Measurements from ENCODE around the gene COBL.

Gene COBL

GRCh38 chr7:51276091-51276605 lies 40.5 kb downstream of the COBL start:
- no peak for DNase-seq (ENCODE audit: low read depth in 2 of 3, low spot score in 1 of 3)

- no peak for DNase-seq (ENCODE audit: low read depth in 2 of 3, low spot score in 1 of 3)
Observed at GRCh38 chr7:51275532-51275931, 41.1 kb downstream of the COBL start.

- DNase-seq (ENCODE audit: low read depth in 2 of 3, low spot score in 1 of 3) = no peak
Observed at GRCh38 chr7:51274955-51275354, 41.7 kb downstream of the COBL start.

DNA sequence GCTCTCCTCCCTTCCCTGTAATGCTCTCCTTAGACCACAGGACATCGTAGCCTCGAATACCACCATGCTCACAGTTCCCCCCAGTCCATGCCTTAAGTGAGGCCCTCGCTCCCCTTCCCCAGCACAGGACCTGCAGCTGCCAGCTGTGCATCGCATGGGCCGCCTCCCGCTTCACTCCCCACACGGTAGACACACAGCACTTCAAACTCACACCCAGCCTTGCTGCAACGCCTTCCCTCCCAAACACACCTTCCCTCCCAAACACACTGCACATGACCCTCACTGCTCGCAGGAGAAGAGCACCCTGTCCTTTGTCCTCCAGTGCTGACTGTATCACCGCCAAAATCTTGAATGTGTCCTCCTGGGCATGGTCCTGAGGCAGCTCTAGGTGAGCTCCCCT lies 42.6 kb downstream of the COBL start:
- no peak for DNase-seq (ENCODE audit: low read depth in 2 of 3, low spot score in 1 of 3)

- DNase-seq (ENCODE audit: low read depth in 2 of 3, low spot score in 1 of 3) = no peak
Observed at GRCh38 chr7:51273360-51273759, 43.2 kb downstream of the COBL start.

GRCh38 chr7:51270965-51271364 lies 45.6 kb downstream of the COBL start:
- DNase-seq (ENCODE audit: low read depth in 2 of 3, low spot score in 1 of 3) = no peak

DNA sequence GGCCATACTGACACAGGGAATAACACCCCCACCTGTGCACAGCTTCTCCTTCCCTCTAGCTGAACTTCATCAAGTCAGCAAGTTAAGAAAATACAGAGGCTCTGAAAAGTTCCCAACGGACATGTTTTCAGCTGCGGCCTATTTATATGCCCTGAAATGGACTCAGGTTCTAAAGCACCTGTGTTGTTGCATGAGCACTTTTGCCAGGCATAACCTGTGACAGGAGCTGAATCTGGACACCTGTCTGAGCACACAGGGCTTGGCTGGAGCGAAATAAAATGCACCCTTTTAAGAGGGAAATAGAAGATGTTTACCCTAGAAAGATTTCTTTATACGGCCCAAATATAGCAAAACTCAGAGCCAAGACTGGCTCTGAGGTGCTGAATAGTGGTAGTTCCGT lies 46.7 kb downstream of the COBL start:
- no peak for DNase-seq (ENCODE audit: low read depth in 2 of 3, low spot score in 1 of 3)

DNA sequence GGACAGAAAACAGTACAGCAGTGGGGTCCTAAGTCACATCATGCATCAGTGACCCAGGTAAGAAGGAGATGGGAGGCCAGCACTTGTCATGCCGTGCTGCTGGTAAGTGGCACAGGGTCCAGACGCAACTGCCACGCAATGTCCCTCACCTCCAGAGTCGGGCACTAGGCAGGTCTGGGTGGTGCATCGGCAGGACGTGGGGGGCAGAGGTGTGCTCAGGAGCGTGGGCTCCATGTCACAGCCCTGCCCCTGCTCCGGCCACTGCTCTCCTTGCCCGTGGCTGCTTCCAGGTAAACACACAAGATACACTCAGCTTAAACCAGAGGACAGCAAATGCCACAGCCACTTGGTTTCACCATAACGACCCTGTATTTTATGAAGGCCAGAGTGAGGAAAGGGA lies 47.3 kb downstream of the COBL start:
- DNase-seq (ENCODE audit: low read depth in 2 of 3, low spot score in 1 of 3) = no peak

DNA sequence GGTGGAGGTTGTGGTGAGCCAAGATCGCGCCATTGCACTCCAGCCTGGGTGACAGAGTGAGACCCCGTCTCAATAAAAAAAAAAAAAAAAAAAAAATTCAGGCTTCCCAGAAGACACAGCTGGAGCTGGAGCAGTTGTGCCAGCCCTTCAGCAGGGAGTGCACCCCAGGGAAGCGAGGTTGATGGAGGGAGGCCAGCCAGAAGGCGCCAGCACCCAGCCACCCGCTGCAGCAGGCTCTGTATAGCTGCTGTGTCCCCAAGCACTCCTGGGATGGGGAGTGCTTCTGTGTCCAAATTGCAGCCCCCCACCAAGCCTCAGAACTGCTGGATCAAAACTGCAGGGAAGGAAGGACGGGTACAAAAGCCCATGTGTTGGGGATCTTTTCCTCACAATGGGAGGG lies 47.8 kb downstream of the COBL start:
- no peak for DNase-seq (ENCODE audit: low read depth in 2 of 3, low spot score in 1 of 3)

DNA sequence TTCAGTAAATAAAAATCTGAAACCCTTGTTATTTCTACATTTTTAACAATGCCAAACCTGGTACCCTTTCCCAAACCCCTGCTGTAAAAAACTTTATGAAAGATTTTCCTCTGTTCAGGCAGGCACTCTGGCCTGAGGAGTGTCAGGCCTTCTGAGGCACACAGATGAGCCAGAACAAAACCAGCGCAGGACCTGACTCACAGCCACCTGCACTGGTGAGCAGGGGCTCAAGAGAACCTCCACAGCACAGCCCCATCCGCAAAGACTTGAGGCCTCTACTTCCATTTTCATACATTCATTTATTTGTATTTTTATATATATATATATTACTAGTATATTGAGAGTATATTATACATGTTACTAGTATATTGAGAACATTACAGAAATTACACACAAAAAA lies 49.4 kb downstream of the COBL start:
- DNase-seq (ENCODE audit: low read depth in 2 of 3, low spot score in 1 of 3) = no peak

- no peak for DNase-seq (ENCODE audit: low read depth in 2 of 3, low spot score in 1 of 3)
Observed at GRCh38 chr7:51265066-51265907, 51.3 kb downstream of the COBL start.

DNA sequence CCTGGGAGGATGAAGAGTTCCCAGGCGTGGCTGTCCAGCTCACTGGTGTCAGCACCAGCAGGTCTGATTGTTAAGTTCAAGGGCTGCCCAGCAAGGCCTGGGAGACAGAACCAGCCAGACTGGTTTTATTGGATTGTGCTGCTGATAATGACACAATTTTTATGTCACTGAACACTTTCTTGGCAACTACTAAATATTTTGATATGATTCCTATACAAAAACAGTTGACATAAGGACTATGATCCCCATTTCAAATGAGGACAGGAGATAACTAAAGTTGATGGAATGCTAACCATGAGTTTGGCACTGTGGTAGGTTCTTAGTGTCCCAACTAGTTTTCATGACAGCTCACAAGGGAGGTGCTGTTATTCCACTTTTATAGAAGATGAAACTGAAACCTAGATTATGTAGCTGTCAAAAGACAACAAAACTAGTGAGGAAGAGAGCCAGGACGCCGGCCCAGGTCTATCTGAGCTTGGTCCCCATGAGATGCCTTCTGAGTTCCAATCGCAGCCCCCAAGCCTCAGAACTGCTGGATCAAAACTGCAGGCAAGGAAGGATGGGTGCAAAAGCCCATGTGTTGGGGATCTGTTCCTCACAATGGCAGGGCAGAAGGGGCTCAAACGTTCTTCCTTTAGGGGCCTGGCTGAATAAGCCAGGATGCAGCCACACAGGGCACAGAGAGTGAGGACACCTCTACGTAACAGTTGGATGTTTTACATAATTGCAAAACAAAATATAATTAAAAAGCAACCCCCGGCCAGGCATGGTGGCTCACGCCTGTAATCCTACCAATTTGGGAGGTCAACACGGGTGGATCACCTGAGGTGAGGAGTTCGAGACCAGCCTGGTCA lies 52.8 kb downstream of the COBL start:
- no peak for DNase-seq (ENCODE audit: low read depth in 2 of 3, low spot score in 1 of 3)

GRCh38 chr7:51262796-51263531 lies 53.6 kb downstream of the COBL start:
- DNase-seq (ENCODE audit: low read depth in 2 of 3, low spot score in 1 of 3) = no peak

GRCh38 chr7:51261950-51262795 lies 54.4 kb downstream of the COBL start:
- DNase-seq (ENCODE audit: low read depth in 2 of 3, low spot score in 1 of 3) = no peak

GRCh38 chr7:51261117-51261835 lies 55.3 kb downstream of the COBL start:
- DNase-seq (ENCODE audit: low read depth in 2 of 3, low spot score in 1 of 3) = no peak

DNA sequence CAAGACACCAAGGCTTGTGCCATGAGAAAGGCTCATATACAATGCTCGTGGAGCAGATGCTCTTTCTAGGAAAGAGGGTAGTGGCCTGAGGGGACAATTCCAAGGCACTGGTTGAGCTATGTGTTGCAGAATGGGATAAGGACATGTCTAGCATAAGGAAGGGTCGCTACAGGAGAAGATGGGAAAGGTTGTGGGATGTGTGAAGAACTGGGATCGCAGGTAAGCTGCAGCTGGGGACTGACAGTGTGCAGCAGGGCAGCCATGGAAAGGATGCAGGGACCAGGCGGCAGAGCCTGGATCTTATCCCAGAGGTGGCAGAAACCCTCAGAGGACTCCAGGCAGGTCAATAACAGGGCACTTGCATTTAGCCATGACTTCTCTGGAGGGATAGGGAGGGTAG lies 56.1 kb downstream of the COBL start:
- DNase-seq (ENCODE audit: low read depth in 2 of 3, low spot score in 1 of 3) = no peak

- DNase-seq (ENCODE audit: low read depth in 2 of 3, low spot score in 1 of 3) = no peak
Observed at GRCh38 chr7:51259766-51260165, 56.8 kb downstream of the COBL start.

DNA sequence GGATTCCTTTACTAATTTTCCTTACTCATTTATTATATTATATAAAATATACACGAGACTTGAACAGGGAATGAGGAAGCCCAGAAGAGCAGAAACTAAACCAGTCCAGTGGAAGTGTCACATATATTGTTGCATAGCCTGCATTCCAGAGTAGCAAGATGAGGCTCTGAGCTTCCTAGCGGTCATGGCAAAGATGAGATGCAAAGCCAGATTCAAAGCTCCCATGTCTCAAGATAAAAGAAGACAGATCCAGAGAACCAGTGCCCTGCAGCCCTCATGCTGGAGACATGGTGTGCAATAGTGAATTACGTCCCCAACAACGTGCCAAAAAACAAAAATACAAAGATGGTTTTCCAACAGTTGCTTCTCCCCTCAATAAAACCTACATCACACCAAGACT lies 59.7 kb downstream of the COBL start:
- DNase-seq (ENCODE audit: low read depth in 2 of 3, low spot score in 1 of 3) = no peak

- DNase-seq (ENCODE audit: low read depth in 2 of 3, low spot score in 1 of 3) = no peak
Observed at GRCh38 chr7:51256209-51256781, 60.3 kb downstream of the COBL start.

Data from stimulated activated CD4-positive, alpha-beta T cell treated with anti-CD3 and anti-CD28 coated beads, Interleukin-12 subunit alpha, Interleukin-12 subunit beta, amount 100 ng/mL, for 48 hours (primary cell).